Mesendoderm (in vitro differentiated cells): ENCODE results near the gene MRLN. TPM values are rescaled to one million over a fixed set of nuclear protein-coding genes. Genes with fewer than 3 reads are reported as not detected.
A peak's percentile ranks its signal among the peaks of the same experiment; 100 is the strongest.

Source experiments
- DNase-seq: peaks from one replicate; pipeline ENCODE4 v3.0.0; 2013
- H2AK5ac ChIP-seq: 2 replicates; pipeline ENCODE4 v1.6.1; 2013; ENCODE audit warnings: low read length, inconsistent platforms
- H2BK120ac ChIP-seq: 2 replicates; pipeline ENCODE4 v1.6.1; 2013; ENCODE audit warnings: low read depth, mild to moderate bottlenecking, low read length, moderate library complexity, mixed read lengths
- H2BK15ac ChIP-seq: replicated peaks from 2 replicates; pipeline ENCODE4 v1.6.1; 2013; ENCODE audit warnings: low read depth, mild to moderate bottlenecking, moderate library complexity
- H2BK5ac ChIP-seq: 2 replicates; pipeline ENCODE4 v1.6.1; 2013; ENCODE audit warnings: low read length, inconsistent platforms
- H3K18ac ChIP-seq: 2 replicates; pipeline ENCODE4 v1.6.1; 2013; ENCODE audit warnings: mild to moderate bottlenecking, low read length, mixed read lengths
- H3K23ac ChIP-seq: one replicate; pipeline ENCODE4 v1.6.1; 2013; ENCODE audit warnings: low read length
- H3K27ac ChIP-seq: 2 replicates; pipeline ENCODE4 v1.5.1; 2013; ENCODE audit warnings: low read depth, mild to moderate bottlenecking, inconsistent platforms, low read length, moderate library complexity
- H3K27me3 ChIP-seq: 2 replicates; pipeline ENCODE4 v1.6.1; 2013; ENCODE audit warnings: low read length, control low read depth, mild to moderate bottlenecking, inconsistent platforms; ENCODE audit not compliant: insufficient read depth, poor library complexity
- H3K36me3 ChIP-seq: 2 replicates; pipeline ENCODE4 v1.6.1; 2013; ENCODE audit warnings: low read length, inconsistent platforms; ENCODE audit not compliant: control insufficient read depth, insufficient read depth
- H3K4ac ChIP-seq: one replicate; pipeline ENCODE4 v1.6.1; 2013; ENCODE audit warnings: low read depth, mild to moderate bottlenecking, low read length, moderate library complexity
- H3K4me1 ChIP-seq: 2 replicates; pipeline ENCODE4 v1.6.1; 2013; ENCODE audit warnings: low read depth, low read length, inconsistent platforms; ENCODE audit not compliant: control insufficient read depth
- H3K4me2 ChIP-seq: 2 replicates; pipeline ENCODE4 v1.6.1; 2013; ENCODE audit warnings: low read length
- H3K4me3 ChIP-seq: 2 replicates; pipeline ENCODE4 v1.5.1; 2013; ENCODE audit warnings: mild to moderate bottlenecking, low read length
- H3K56ac ChIP-seq: one replicate; pipeline ENCODE4 v1.6.1; 2013; ENCODE audit warnings: low read length
- H3K79me1 ChIP-seq: 2 replicates; pipeline ENCODE4 v1.6.1; 2013; ENCODE audit warnings: low read length, inconsistent platforms
- H3K79me2 ChIP-seq: 2 replicates; pipeline ENCODE4 v1.6.1; 2013; ENCODE audit warnings: mild to moderate bottlenecking, low read length; ENCODE audit not compliant: control insufficient read depth, insufficient read depth
- H3K9ac ChIP-seq: 2 replicates; pipeline ENCODE4 v1.6.1; 2013; ENCODE audit warnings: low read length, inconsistent platforms
- H4K5ac ChIP-seq: one replicate; pipeline ENCODE4 v1.6.1; 2013; ENCODE audit warnings: low read length
- H4K8ac ChIP-seq: one replicate; pipeline ENCODE4 v1.6.1; 2013; ENCODE audit warnings: low read depth, mild to moderate bottlenecking, control low read depth, low read length, moderate library complexity
- WGBS: extraction: QIAGEN DNeasy Blood & Tissue Kit; methylation state at CpG from one replicate; pipeline ENCODE4 v1.1.7; 2013; ENCODE audit warnings: low lambda C conversion rate, missing lambda C conversion rate; ENCODE audit not compliant: insufficient coverage; ENCODE audit errors: extremely low coverage; 5-methylcytosine and 5-hydroxymethylcytosine counted together
- polyA plus RNA-seq, 2 experiments: library from polyadenylated mRNA; stranded (reverse); fragments of 200-250 nt; gene quantifications; one replicate each; pipeline ENCODE4 v1.2.3, GENCODE V29; 2013

Gene MRLN
- polyA plus RNA-seq (2013, experiment 1 of 2) = 0.21 TPM
- polyA plus RNA-seq (2013, experiment 2 of 2) = 0.20 TPM

DNA sequence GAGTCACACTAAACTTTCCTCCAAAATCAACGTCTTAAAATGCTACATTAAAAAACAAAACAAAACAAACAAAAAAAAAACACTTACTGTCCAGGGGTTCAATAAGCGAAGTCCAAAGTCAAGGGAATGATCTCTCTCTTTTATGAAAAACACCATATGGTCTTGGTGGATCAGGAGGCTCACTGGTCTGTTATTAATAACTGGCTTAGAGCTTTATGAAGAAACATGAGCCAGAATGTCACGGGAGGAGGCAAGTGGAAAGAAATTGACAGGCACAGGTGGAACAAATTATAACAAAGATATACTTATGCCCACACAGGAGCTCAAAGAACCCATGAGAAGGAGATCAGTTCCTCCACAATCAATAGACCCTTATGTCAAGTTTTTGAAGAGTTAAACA, at the start of gene MRLN:
TSS of gene MRLN (minus strand) at position 189 of the 400 bp plus-strand sequence.
- WGBS = 100% methylated on average over 1 of the region's 3 CpGs
- H3K18ac ChIP-seq = no peak within 1 kb of the TSS
- H4K5ac ChIP-seq = no peak within 1 kb of the TSS

DNA sequence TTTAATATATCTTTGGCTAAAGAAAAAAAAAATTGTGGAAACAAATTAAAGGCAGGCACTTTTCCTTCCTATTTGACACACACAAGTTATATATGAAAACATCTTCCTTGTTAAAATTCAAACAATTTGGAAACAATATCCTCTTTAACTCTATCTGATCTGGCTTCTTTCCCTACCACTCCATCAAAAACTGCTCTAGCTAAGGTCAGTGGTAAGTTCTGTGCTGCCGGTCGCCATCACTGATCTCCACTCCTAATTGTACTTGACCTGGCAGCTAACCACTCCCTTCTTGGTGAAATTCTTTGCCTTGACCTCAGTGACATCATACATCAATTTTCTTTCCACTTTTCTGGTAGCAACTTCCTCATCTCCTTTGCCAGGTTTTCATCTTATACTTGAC, 47.9 kb upstream of the MRLN start:
- H3K36me3 ChIP-seq = no peaks in the 10 kb centered on the region

More for the DNA sequence above, at the start of gene MRLN:
- Histone ChIP-seq H2BK120ac (no peak within 1 kb of the TSS), H2BK15ac (no peak within 1 kb of the TSS), H3K4me3 (no peak within 1 kb of the TSS), H3K4me2 (no peak within 1 kb of the TSS), H3K9ac (no peak within 1 kb of the TSS), H3K4me1 (no peaks in the 10 kb centered on the region), H3K36me3 (no peaks in the 10 kb centered on the region), H3K79me1 (no peaks in the 10 kb centered on the region), H3K79me2 (no peaks in the 10 kb centered on the region), H3K4ac (no peak within 1 kb of the TSS), H3K27me3 (no peaks in the 10 kb centered on the region), H2AK5ac (no peak within 1 kb of the TSS), H4K8ac (no peak within 1 kb of the TSS), H2BK5ac (no peak within 1 kb of the TSS), H3K56ac (no peak within 1 kb of the TSS), H3K27ac (no peak within 1 kb of the TSS), H3K23ac (no peak within 1 kb of the TSS)
- no peak for DNase-seq

DNA sequence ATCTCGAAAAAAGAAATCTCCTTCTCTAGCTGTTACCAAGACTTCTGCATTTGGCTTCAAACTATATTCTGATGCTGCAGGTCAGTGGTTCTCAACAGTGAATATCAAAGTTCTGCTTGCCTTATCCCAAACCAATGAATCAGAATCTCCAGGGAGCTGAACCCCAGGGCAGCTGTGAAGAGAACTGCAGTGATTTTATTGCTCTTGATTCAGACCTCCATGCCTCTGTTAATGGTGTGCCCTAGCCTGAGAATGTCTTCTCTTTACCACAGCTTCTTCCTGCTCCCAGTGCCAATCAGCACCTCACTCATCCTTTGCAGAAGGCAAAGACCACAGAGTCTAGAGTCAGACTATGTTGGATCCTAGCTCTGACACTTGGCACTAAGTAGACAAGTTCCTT, 46.2 kb upstream of the MRLN start:
- Histone ChIP-seq H3K79me2 (no peaks in the 10 kb centered on the region), H2BK15ac (no peak overlapping the region), H3K79me1 (no peaks in the 10 kb centered on the region), H3K23ac (no peak overlapping the region), H3K56ac (no peak overlapping the region), H3K36me3 (no peaks in the 10 kb centered on the region), H3K27ac (no peak overlapping the region), H3K4me3 (no peak overlapping the region), H4K5ac (no peak overlapping the region), H2AK5ac (no peak overlapping the region), H2BK120ac (no peak overlapping the region), H3K18ac (no peak overlapping the region), H4K8ac (no peak overlapping the region), H3K9ac (no peak overlapping the region), H3K4me2 (no peak overlapping the region), H3K27me3 (no peaks in the 10 kb centered on the region), H3K4ac (no peak overlapping the region), H3K4me1 (no peaks in the 10 kb centered on the region), H2BK5ac (no peak overlapping the region)
- WGBS = no CpG with 5 or more reads among the region's 1 CpG
- no peak for DNase-seq

More for the DNA sequence above, 47.9 kb upstream of the MRLN start:
- no peaks in the 10 kb centered on the region for H3K27me3 ChIP-seq
- no peak overlapping the region for H4K8ac ChIP-seq
- no peak for DNase-seq
- no peak overlapping the region for H3K27ac ChIP-seq
- no peak overlapping the region for H3K23ac ChIP-seq
- H3K4me3 ChIP-seq = no peak overlapping the region
- H3K18ac ChIP-seq = peak overlapping the region; percentile 51
- H2BK120ac ChIP-seq = no peak overlapping the region
- no peak overlapping the region for H4K5ac ChIP-seq
- H2BK5ac ChIP-seq = no peak overlapping the region
- no peak overlapping the region for H3K4ac ChIP-seq
- H2BK15ac ChIP-seq = no peak overlapping the region
- H3K9ac ChIP-seq = no peak overlapping the region
- no peak overlapping the region for H3K56ac ChIP-seq
- no peaks in the 10 kb centered on the region for H3K79me1 ChIP-seq
- no peaks in the 10 kb centered on the region for H3K4me1 ChIP-seq
- no peaks in the 10 kb centered on the region for H3K79me2 ChIP-seq
- H2AK5ac ChIP-seq = no peak overlapping the region
- H3K4me2 ChIP-seq = no peak overlapping the region
- WGBS = no CpG with 5 or more reads among the region's 2 CpGs

DNA sequence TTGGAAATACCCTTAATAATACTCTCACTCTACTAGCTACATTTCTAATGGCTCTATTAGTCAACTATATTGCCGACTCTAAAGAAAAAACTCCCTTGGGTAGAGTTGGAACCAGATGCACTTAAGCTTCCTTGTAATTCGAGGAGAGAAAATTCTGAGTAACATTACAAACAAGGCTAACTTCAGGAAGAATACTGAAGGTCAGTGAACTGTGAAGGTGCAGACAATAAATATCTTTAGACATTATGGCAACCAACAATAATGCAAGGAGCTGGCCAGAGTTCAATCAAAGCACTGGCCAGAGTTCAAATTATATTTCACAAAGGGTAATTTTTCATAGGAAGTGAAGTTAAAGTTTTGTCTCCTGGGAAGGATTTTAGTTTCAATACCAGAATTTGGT, 40.7 kb upstream of the MRLN start:
- Histone ChIP-seq H4K8ac (no peak overlapping the region), H2BK120ac (no peak overlapping the region), H3K79me2 (no peaks in the 10 kb centered on the region), H2AK5ac (no peak overlapping the region), H3K27me3 (no peaks in the 10 kb centered on the region), H3K9ac (no peak overlapping the region), H2BK5ac (no peak overlapping the region), H3K4me2 (no peak overlapping the region), H3K23ac (no peak overlapping the region), H3K36me3 (peaks cover 3% of the 10 kb centered on the region), H3K56ac (no peak overlapping the region), H3K4ac (no peak overlapping the region), H4K5ac (no peak overlapping the region), H3K18ac (no peak overlapping the region), H3K4me1 (no peaks in the 10 kb centered on the region), H2BK15ac (no peak overlapping the region), H3K27ac (no peak overlapping the region), H3K79me1 (no peaks in the 10 kb centered on the region), H3K4me3 (no peak overlapping the region)
- WGBS = no CpG with 5 or more reads among the region's 2 CpGs
- DNase-seq = no peak

DNA sequence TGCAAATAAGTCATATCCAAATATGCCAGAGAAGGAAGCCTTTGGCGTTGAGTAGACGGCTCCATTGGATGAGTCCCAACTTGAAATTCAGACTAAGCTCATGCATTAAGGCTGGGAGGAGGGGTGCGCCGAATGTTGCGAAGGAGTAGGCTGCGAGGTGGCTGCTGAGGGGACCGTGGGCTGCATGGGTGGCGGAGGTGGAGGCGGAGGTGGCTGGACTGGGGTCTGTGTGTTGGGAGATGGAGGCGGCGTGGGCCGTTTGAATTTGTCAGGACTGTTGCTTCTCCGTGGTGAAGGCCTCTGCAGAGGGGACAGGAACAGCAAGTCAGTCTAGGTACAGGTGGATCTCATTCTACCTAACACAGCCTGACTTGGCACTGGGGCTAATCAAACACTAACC, 39.6 kb upstream of the MRLN start:
- H3K4me2 ChIP-seq = no peak overlapping the region
- no peaks in the 10 kb centered on the region for H3K79me2 ChIP-seq
- no peak overlapping the region for H2BK5ac ChIP-seq
- H3K56ac ChIP-seq = no peak overlapping the region
- no peak overlapping the region for H2AK5ac ChIP-seq
- no peak overlapping the region for H2BK15ac ChIP-seq
- H3K79me1 ChIP-seq = no peaks in the 10 kb centered on the region
- H2BK120ac ChIP-seq = no peak overlapping the region
- H3K23ac ChIP-seq = no peak overlapping the region
- no peaks in the 10 kb centered on the region for H3K4me1 ChIP-seq
- H3K4me3 ChIP-seq = no peak overlapping the region
- H3K27ac ChIP-seq = no peak overlapping the region
- H3K36me3 ChIP-seq = peaks cover 3% of the 10 kb centered on the region
- H3K18ac ChIP-seq = no peak overlapping the region
- H4K8ac ChIP-seq = no peak overlapping the region
- H3K9ac ChIP-seq = no peak overlapping the region
- no peak overlapping the region for H4K5ac ChIP-seq
- no CpG with 5 or more reads among the region's 13 CpGs for WGBS
- no peak for DNase-seq
- no peaks in the 10 kb centered on the region for H3K27me3 ChIP-seq
- H3K4ac ChIP-seq = no peak overlapping the region

DNA sequence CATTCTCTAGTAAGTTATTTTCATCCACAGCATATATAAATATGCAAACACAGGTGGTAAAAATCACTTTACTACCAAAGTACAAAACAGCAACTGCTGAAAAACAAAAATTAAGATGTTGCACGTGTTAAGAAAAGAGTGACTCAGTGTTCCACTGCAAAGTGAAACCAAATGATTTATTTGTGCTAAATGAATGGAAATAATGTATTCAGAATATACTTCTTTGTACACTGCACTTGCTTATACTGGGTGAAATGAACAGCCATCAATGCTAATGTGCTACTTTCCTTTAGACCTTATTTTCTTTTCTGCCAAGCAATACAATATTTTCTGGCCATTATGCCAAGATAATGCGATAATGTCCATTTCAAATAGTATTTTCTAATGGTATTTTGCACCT, 38.3 kb upstream of the MRLN start:
- Histone ChIP-seq H3K4me1 (no peaks in the 10 kb centered on the region), H3K18ac (no peak overlapping the region), H2BK5ac (no peak overlapping the region), H3K27ac (no peak overlapping the region), H3K56ac (no peak overlapping the region), H3K4me3 (no peak overlapping the region), H4K8ac (no peak overlapping the region), H3K4ac (no peak overlapping the region), H3K79me2 (no peaks in the 10 kb centered on the region), H2BK15ac (no peak overlapping the region), H3K9ac (no peak overlapping the region), H3K23ac (no peak overlapping the region), H3K79me1 (no peaks in the 10 kb centered on the region), H3K36me3 (peaks cover 3% of the 10 kb centered on the region), H2AK5ac (no peak overlapping the region), H3K4me2 (no peak overlapping the region), H2BK120ac (no peak overlapping the region), H4K5ac (no peak overlapping the region), H3K27me3 (no peaks in the 10 kb centered on the region)
- no CpG with 5 or more reads among the region's 2 CpGs for WGBS
- DNase-seq = no peak
